HCT116 (cell line): ENCODE results near the gene NDUFA3. TPM values are rescaled to one million over a fixed set of nuclear protein-coding genes. Genes with fewer than 3 reads are reported as not detected.
A peak's percentile ranks its signal among the peaks of the same experiment; 100 is the strongest.

Source experiments
- ATAC-seq: fragments of 200-7000 bp; cut with Tn5 transposase; 2 replicates; pipeline ENCODE4 v1.9.1; 2020; ENCODE audit warnings: mild to moderate bottlenecking, moderate library complexity
- BruUV-seq: library from RNA; stranded (reverse); fragments of 400-500 nt; replicated peaks from 2 replicates; lab custom pipeline; 2021; lab: Mats Ljungman, UMichigan
- CTCF ChIA-PET: fragments of 300-600 bp; sonication (Branson Sonifier 250); formaldehyde crosslinking; loops from one replicate; lab custom pipeline; 2021; ENCODE audit warnings: antibody characterized with exemption; lab: Charles Lee
- POLR2A ChIA-PET: fragments of 300-600, 350-600 bp; sonication (Branson Sonifier 250); formaldehyde crosslinking; loops from one replicate; lab custom pipeline; 2021; ENCODE audit warnings: antibody characterized with exemption; lab: Charles Lee
- RAD21 ChIA-PET, 2 experiments: fragments of 300-600 bp; sonication (Branson Sonifier 250); formaldehyde crosslinking; loops; one replicate each; lab custom pipeline; 2023; ENCODE audit warnings: low total read pairs in 2 of 2; ENCODE audit not compliant: uncharacterized antibody in 2 of 2, unreplicated experiment in 2 of 2, low non-redundant PET in 1 of 2; lab: Charles Lee
- DNase-seq: peaks from one replicate; pipeline ENCODE4 v3.0.0-alpha.2; 2010; ENCODE audit warnings: low read depth, low spot score
- H2AFZ ChIP-seq: fragments of 200-600 bp; shearing (Covaris generic), sonication (generic); 2 replicates; pipeline ENCODE4 v1.6.1; 2017; ENCODE audit warnings: low read depth, mixed run types, mixed read lengths, antibody characterized with exemption, low read length; ENCODE audit not compliant: poor library complexity, severe bottlenecking
- H3K27ac ChIP-seq: 2 replicates; pipeline ENCODE4 v1.5.1; 2012; ENCODE audit warnings: low read depth, low read length
- H3K27me3 ChIP-seq: fragments of 200-600 bp; sonication (generic); 2 replicates; pipeline ENCODE4 v1.6.1; 2016; ENCODE audit warnings: mixed run types, low read length, mixed read lengths; ENCODE audit not compliant: insufficient read depth
- H3K36me3 ChIP-seq, 2 experiments: fragments of 200-500 bp in 1 of 2; fragments of 200-600 bp in 1 of 2; sonication (Bioruptor generic) in 1 of 2; sonication (generic) in 1 of 2; 2 replicates each; pipeline versions ENCODE4 v1.5.1 to v1.6.1; 2014 to 2016; ENCODE audit warnings: low read length in 2 of 2, inconsistent platforms in 1 of 2, mixed read lengths in 1 of 2, mixed run types in 1 of 2; ENCODE audit not compliant: insufficient read depth in 2 of 2, control insufficient read depth in 1 of 2
- H3K4me1 ChIP-seq, 2 experiments: fragments of 200-600 bp in 1 of 2; sonication (generic) in 1 of 2; 2 replicates each; pipeline versions ENCODE4 v1.5.1 to v1.6.1; 2012 to 2017; ENCODE audit warnings: low read length in 2 of 2, inconsistent platforms in 1 of 2, mild to moderate bottlenecking in 1 of 2, mixed read lengths in 1 of 2, mixed run types in 1 of 2, moderate library complexity in 1 of 2; ENCODE audit not compliant: insufficient read depth in 2 of 2, control insufficient read depth in 1 of 2
- H3K4me2 ChIP-seq: fragments of 200-600 bp; sonication (generic); 2 replicates; pipeline ENCODE4 v1.6.1; 2017; ENCODE audit warnings: mixed run types, low read length, mixed read lengths
- H3K4me3 ChIP-seq, 2 experiments: fragments of 200-600 bp in 1 of 2; sonication (generic) in 1 of 2; replicated peaks in 1 of 2; 2 replicates each; pipeline ENCODE4 v1.5.1; 2011 to 2016; ENCODE audit warnings: low read length in 2 of 2, control low read depth in 1 of 2, low read depth in 1 of 2, mild to moderate bottlenecking in 1 of 2, mixed read lengths in 1 of 2, mixed run types in 1 of 2
- H3K79me2 ChIP-seq: fragments of 200-600 bp; sonication (generic); 2 replicates; pipeline ENCODE4 v1.6.1; 2017; ENCODE audit warnings: mild to moderate bottlenecking, mixed run types, low read length, moderate library complexity, mixed read lengths; ENCODE audit not compliant: insufficient read depth
- H3K9ac ChIP-seq: fragments of 200-600 bp; sonication (generic); 2 replicates; pipeline ENCODE4 v1.6.1; 2016; ENCODE audit warnings: low read length, mixed read lengths
- H3K9me2 ChIP-seq: fragments of 200-600 bp; sonication (generic), shearing (Covaris generic); 2 replicates; pipeline ENCODE4 v1.6.1; 2017; ENCODE audit warnings: mixed run types, mild to moderate bottlenecking, moderate library complexity; ENCODE audit not compliant: insufficient read depth
- H3K9me3 ChIP-seq, 2 experiments: fragments of 200-500 bp in 1 of 2; fragments of 200-600 bp in 1 of 2; sonication (Bioruptor generic) in 1 of 2; sonication (generic) in 1 of 2; 2 replicates each; pipeline ENCODE4 v1.6.1; 2014 to 2017; ENCODE audit warnings: low read length in 2 of 2, mixed read lengths in 2 of 2, inconsistent platforms in 1 of 2, low read depth in 1 of 2, mild to moderate bottlenecking in 1 of 2, mixed run types in 1 of 2, moderate library complexity in 1 of 2; ENCODE audit not compliant: control insufficient read depth in 1 of 2, insufficient read depth in 1 of 2
- H4K20me1 ChIP-seq: fragments of 200-600 bp; sonication (generic), shearing (Covaris generic); 2 replicates; pipeline ENCODE4 v1.6.1; 2017; ENCODE audit warnings: mixed run types, mild to moderate bottlenecking, moderate library complexity; ENCODE audit not compliant: insufficient read depth
- CBX3 ChIP-seq: IDR thresholded peaks from 2 replicates; pipeline ENCODE4 v1.6.1; 2012; ENCODE audit warnings: low read depth
- ELF1 ChIP-seq: IDR thresholded peaks from 2 replicates; pipeline ENCODE4 v1.6.1; 2012; ENCODE audit warnings: low read depth, borderline replicate concordance
- EZH2 ChIP-seq: fragments of 200-600 bp; sonication (generic); IDR thresholded peaks from 2 replicates; pipeline ENCODE4 v1.6.1; 2017; ENCODE audit warnings: antibody characterized with exemption, mixed run types
- FOSL1 ChIP-seq: IDR thresholded peaks from 2 replicates; pipeline ENCODE4 v1.6.1; 2012; ENCODE audit warnings: low read depth
- JUND ChIP-seq: IDR thresholded peaks from 2 replicates; pipeline ENCODE4 v1.6.1; 2012
- RAD21 ChIP-seq: IDR thresholded peaks from 2 replicates; pipeline ENCODE4 v1.6.1; 2012; ENCODE audit warnings: low read depth, mild to moderate bottlenecking
- REST ChIP-seq: IDR thresholded peaks from 2 replicates; pipeline ENCODE4 v1.6.1; 2012; ENCODE audit warnings: low read depth
- SP1 ChIP-seq: IDR thresholded peaks from 2 replicates; pipeline ENCODE4 v1.6.1; 2012; ENCODE audit warnings: low read depth
- SRF ChIP-seq: IDR thresholded peaks from 2 replicates; pipeline ENCODE4 v1.6.1; 2012; ENCODE audit warnings: low read depth
- TCF7L2 ChIP-seq: IDR thresholded peaks from 2 replicates; pipeline ENCODE4 v1.7.0; 2011; ENCODE audit warnings: borderline replicate concordance, inconsistent platforms; ENCODE audit not compliant: insufficient read depth, insufficient read length; ENCODE audit errors: extremely low read depth
- ZBTB33 ChIP-seq: IDR thresholded peaks from 2 replicates; pipeline ENCODE4 v1.6.1; 2011; ENCODE audit warnings: mild to moderate bottlenecking, low read length, moderate library complexity; ENCODE audit not compliant: insufficient replicate concordance; ENCODE audit errors: extremely low read depth
- ZFX ChIP-seq: fragments of 450-650 bp; IDR thresholded peaks from 2 replicates; pipeline ENCODE4 v1.6.1; 2017
- intact Hi-C: fragments of 100-400 bp; cut with micrococcal nuclease; formaldehyde crosslinking; loops from 2 replicates; pipeline ENCODE4 v1.10.0; 2022
- total RNA-seq: library from RNA; stranded (reverse); gene quantifications from one replicate; pipeline ENCODE4 v1.2.1, GENCODE V29; 2021; ENCODE audit not compliant: unreplicated experiment
- TF ChIP-seq, protein P1 (sequence below), 3 experiments: fragments of 200-600 bp in 1 of 3; sonication (generic) in 1 of 3; IDR thresholded peaks in 2 of 3; conservative IDR thresholded peaks in 1 of 3; 2 replicates each; pipeline ENCODE4 v1.5.1; 2012 to 2017; ENCODE audit warnings: low read depth in 2 of 3, low read length in 2 of 3, antibody characterized with exemption in 1 of 3, borderline replicate concordance in 1 of 3, control low read depth in 1 of 3, mild to moderate bottlenecking in 1 of 3, mixed read lengths in 1 of 3, mixed run types in 1 of 3, moderate library complexity in 1 of 3; ENCODE audit not compliant: insufficient read depth in 1 of 3

Gene NDUFA3
- total RNA-seq, 1 experiment from 2014 or later = 149 TPM

DNA sequence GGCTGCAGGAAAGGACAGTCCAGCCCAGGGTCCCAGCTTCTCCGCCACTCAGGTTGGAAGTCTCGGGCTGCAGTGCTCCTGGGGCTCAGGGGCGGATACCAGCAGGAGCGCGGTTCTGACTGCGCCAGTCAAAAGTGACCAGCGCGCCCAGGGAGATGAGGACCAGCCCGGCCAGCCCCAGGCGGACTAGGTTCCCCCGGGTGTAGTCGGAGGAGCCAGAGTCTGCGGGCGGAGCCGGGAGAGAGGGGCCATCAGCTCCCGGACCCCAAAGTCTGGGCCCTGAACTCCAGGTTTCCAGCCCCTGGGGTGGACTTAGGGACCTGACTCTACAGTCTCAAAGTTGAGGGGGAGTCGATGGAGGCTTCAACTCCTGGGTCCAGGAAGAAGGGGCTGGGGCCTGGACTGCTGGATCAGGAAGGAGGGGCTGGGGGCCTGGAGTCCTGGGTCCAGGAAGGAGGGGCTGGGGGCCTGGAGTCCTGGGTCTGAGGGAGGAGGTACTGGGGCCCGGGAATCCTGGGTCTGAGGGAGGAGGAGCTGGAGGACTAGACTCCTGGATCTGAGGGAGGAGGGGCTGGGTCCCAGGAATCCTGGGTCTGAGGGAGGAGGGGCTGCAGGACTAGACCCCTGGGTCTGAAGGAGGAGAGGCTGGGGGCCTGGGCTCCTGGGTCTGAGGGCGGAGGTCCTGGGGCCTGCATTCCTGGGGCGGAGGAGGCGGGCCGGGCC lies 7.4 kb upstream of the NDUFA3 start:
- H3K4me2 ChIP-seq = peak overlapping the region; percentile 80
- TF ChIP-seq REST (no peak), FOSL1 (no peak), CBX3 (no peak), ELF1 (no peak), TCF7L2 (no peak), JUND (no peak), EZH2 (no peak), RAD21 (no peak), ZFX (no peak), SP1 (no peak), SRF (no peak), ZBTB33 (no peak)
- TF ChIP-seq, protein P1, sequence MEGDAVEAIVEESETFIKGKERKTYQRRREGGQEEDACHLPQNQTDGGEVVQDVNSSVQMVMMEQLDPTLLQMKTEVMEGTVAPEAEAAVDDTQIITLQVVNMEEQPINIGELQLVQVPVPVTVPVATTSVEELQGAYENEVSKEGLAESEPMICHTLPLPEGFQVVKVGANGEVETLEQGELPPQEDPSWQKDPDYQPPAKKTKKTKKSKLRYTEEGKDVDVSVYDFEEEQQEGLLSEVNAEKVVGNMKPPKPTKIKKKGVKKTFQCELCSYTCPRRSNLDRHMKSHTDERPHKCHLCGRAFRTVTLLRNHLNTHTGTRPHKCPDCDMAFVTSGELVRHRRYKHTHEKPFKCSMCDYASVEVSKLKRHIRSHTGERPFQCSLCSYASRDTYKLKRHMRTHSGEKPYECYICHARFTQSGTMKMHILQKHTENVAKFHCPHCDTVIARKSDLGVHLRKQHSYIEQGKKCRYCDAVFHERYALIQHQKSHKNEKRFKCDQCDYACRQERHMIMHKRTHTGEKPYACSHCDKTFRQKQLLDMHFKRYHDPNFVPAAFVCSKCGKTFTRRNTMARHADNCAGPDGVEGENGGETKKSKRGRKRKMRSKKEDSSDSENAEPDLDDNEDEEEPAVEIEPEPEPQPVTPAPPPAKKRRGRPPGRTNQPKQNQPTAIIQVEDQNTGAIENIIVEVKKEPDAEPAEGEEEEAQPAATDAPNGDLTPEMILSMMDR (IDR thresholded peaks at IDR 0.05 in 2 of 3, conservative IDR thresholded peaks at IDR 0.05 in 1 of 3; ENCODE audit: borderline replicate concordance in 1 of 3, insufficient read depth in 1 of 3, low read depth in 2 of 3, low read length in 2 of 3) = no peak
- intact Hi-C loops = loop anchor here (10.0 kb wide), 1 partner anchor 290 kb away; no protein-coding TSS in a partner anchor
- no peaks in the 10 kb centered on the region for H4K20me1 ChIP-seq
- no peaks in the 10 kb centered on the region for H3K79me2 ChIP-seq
- POLR2A ChIA-PET = no interaction called here
- ATAC-seq = no peak; the same call in 1 of the 2 replicates
- H3K4me3 ChIP-seq = peak overlapping the region; percentile 33 to 51
- H3K36me3 ChIP-seq = no peaks in the 10 kb centered on the region
- H3K9me3 ChIP-seq = no peaks in the 10 kb centered on the region
- H3K27ac ChIP-seq = peak overlapping the region; percentile 10; the same call in 1 of the 2 replicates
- peak overlapping the region; percentile 41; the same call in 1 of the 2 replicates for H3K9ac ChIP-seq
- RAD21 ChIA-PET = interaction anchor here in 1 of 2 experiments (0.6 kb wide), 1 partner anchor 298 kb away, joined by 4 read pairs; no protein-coding TSS in a partner anchor
- peak overlapping the region; percentile 54 for H2AFZ ChIP-seq
- peaks cover 7 to 20% of the 10 kb centered on the region in 2 experiments; a peak in 3 of 4 replicates for H3K4me1 ChIP-seq
- CTCF ChIA-PET = no interaction called here
- no peaks in the 10 kb centered on the region for H3K27me3 ChIP-seq
- no peaks in the 10 kb centered on the region for H3K9me2 ChIP-seq
- no TSS peak for BruUV-seq
- DNase-seq = no peak
